ENCODE results near the gene WNT5A.

WNT5A gene

DNA sequence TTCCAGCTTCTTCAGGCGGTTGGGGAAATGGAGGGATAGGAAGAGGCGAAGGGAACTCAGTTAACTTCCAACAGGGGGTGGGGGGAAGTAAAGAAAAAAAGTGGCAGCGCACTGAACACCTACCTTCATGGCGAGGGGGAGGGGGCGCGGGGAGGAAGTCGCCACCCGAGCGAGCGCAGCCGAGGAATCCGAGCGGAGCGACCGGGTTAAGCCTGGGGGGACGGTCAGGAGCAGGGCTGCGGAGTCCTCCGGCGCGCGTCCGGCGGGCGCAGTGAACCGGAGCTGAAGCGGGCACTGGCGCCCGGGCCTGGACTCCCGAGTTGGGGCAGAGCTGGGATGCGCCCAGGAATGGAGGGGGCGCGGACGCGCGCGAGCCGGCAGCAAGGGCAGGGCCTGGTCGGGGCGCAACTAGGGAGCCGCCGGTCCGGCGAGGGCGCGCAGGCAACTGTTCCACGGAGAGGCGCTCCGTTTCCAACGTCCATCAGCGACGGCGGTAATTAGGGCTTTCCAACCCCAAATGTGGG is at the start of gene WNT5A:
Gene WNT5A, minus strand, starts transcription at position 450 of the 524 bp plus-strand sequence. Its CDS starts 321 bp downstream, at position 129.
- DNase-seq = no peak

DNA sequence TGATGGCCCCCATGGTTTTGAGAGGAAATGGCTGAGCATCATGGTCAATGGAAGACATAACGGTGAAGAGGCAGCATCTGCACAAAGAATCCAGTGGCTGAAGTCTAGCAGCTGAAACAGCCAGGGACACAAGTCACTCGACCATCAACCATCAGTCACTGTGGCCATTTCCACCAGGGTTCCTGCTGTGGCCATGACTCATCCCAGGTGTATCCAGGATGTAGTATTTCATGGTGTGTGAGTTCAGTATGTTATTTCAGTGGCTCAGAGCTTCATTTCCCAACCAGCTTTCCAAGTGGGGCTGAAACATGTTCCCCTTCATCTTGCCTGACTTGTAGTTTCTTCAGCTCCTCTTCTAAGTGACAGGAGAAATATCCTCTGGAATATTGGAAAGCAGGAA is 47.8 kb upstream of the WNT5A start:
- no peak for DNase-seq

GRCh38 chr3:55532806-55533205 is 45.7 kb upstream of the WNT5A start:
- DNase-seq = no peak

DNA sequence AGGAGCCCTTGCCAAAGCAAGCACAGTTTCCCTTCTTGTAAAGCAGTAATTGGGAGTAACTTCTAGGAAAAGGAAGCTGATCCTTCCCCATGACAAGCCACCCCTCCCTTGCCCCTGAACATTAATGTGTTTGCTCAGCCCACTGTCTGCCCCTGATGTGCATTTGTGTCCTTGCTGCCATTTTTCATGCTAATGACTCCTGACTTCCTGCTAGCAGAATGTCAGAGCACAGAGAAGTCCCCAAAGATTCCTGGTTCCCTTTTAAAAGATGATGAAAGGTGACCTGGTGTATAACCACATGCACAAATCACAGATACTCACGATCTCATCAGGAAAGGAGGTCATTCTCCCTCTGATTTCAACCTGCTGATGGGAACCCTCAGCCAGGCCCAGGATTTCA is 44.2 kb upstream of the WNT5A start:
- DNase-seq = no peak

GRCh38 chr3:55527361-55527760 is 40.3 kb upstream of the WNT5A start:
- DNase-seq = no peak

- DNase-seq = no peak
Observed at GRCh38 chr3:55526332-55527030, 39.4 kb upstream of the WNT5A start.

- DNase-seq = no peak
Observed at GRCh38 chr3:55525436-55525835, 38.3 kb upstream of the WNT5A start.

GRCh38 chr3:55524565-55525244 is 37.6 kb upstream of the WNT5A start:
- no peak for DNase-seq

- no peak for DNase-seq
Observed at GRCh38 chr3:55523471-55523870, 36.4 kb upstream of the WNT5A start.

- no peak for DNase-seq
Observed at GRCh38 chr3:55521738-55522421, 34.8 kb upstream of the WNT5A start.

DNA sequence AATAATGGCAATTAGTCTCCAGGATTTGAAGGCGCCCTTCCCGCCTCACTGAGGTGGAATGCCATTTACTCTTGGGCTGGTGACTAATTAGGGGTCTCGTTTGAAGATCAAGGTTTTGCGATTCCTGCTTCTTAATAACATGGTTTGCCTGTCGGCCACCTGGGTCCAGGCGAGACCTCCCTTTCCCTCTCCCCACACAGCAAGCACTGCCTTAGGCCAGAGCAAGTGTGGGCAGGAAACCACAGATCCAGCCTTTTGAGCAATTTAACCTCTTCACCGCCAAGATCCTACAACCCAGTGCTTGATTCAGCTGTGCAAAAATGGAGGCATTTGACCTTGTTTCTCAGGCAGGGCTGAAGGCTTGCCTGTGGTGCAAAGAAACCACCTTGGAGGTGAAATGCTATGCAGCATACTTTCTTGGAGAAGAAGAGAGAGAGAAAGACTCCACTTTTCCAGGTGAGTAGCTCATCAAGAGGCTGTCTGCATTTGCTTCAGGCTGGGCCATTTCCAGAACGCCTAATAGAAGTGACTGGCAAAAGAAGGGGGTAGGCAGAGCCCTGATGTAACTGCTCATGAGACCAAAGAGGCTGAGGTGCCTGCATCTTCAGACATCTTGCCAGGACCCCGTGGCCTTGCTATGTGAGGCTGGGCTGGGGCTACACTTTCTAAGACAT is 34.1 kb upstream of the WNT5A start:
- peak; percentile 42 for DNase-seq

- DNase-seq = no peak
Observed at GRCh38 chr3:55519019-55519418, 31.9 kb upstream of the WNT5A start.

- no peak for DNase-seq
Observed at GRCh38 chr3:55518451-55518850, 31.3 kb upstream of the WNT5A start.

DNA sequence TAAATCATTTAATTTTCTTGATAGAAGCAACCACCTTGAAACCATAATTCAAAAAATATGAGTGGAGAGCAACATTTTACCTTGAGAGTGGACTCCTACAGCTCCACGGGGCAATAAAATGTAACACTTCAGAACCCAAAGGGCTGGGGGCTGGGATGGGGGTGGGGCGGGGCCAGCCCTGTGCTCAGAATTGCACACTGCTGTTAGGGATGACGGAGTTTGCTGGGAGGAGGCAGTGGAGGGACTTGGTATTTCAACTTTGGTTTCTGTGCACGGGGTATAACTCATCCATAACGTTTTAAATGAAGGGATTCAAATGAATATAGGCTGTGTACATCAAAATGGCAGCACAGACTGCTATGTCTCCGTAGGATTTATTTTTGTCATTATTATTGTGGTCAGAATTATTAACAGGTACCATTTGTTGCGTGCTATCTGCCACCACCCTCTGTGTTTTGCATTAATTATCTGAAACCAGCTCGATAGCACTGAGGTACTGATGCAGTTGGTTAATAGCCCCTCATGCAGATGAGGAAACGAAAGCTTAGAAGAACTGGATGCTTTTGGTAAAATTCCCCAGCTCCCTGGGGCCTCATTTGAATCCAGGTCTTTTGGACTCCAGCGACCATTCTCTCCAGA is 29.4 kb upstream of the WNT5A start:
- DNase-seq = peak; percentile 7

GRCh38 chr3:55515550-55516246 is 28.6 kb upstream of the WNT5A start:
- peak; percentile 28 for DNase-seq

DNA sequence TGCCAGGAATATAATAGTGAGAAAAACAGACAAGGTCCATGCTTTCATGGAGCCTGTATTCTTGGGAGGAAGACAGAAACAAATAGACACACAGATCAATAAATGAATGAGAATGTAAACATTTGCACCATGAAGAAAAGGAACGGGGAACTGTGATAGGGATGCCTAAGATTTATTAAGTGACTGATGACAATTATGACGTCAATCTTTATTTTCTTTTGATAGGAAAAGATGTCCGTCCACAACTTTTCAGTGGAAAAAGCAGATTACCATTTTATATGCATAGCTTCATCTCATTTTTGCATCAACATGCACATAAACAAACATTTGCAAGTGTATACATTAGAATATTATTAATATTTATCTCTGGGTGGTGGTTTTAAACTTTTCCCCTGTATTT is 27.9 kb upstream of the WNT5A start:
- DNase-seq = no peak

GRCh38 chr3:55512571-55513343 is 25.7 kb upstream of the WNT5A start:
- no peak for DNase-seq

DNA sequence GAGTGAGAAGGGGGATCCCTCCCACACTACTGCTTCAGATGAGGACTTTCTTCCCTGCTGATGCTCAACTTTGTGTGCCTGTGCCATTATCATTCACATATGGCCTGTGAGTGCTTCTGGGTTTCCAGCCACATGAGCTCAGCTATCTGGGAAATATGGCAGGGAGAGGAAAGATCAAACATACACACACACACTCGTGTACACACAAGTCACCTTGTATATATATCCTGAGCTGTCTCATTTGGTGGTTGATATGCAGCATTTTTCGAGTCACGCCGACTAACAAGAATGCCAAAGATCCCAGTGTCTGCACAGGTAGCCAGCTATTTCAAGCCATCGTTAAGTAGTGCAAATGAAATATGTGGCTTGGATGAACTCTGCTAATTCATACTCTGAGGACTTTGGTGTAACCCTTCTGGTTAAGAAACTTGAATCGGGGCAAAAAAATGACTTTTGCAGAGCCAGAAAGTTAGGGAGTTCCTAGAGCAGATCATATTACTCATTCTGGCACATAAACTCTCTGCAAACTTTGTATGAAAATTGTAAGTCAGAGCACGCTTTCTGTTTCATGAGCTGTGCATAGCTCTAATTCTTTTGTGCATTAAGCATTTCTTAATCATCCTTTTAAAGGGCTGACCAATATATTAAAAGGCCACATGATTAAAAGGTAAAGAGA is 24.9 kb upstream of the WNT5A start:
- DNase-seq = no peak

DNA sequence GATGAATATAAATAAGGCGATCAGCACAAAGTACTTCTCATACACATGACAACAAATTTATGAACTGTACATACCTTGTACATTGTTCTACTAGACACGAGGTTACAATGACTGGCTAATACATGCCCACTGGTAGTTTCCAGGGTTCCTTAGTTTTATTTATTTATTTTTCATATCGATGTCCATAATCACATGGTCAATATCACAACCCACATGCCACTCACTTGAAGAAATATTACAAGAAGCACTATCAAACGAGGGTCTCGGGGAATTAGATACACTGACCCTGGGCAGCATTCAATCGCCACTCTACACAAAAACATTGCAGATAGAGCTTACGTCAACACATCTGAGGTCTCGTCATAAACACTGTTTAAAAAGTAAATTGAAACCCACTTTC is 21.2 kb upstream of the WNT5A start:
- DNase-seq = no peak

DNA sequence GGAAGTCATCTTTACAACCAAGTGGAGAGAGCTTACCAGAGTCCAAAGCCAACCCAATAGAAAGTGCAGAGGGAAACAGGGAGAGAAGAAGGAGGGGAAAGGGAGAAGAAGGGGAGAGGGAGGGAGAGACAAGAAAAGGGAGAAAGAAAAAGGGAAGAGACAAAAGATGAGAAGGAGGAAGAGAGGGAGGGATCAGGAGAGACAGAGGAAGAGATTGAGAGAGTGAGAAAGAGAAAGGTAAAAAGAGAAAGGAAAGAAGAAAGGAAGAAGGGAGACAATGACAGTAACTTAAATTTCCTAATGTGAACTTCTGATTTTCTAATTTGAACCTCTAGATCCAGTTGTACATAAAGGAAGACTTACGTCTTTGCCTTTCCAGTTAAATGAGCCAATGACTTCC is 20.7 kb upstream of the WNT5A start:
- DNase-seq = no peak

- DNase-seq = no peak
Observed at GRCh38 chr3:55505776-55506175, 18.7 kb upstream of the WNT5A start.

Data from NCI-H2227 treated with DMSO at 0.1 percent for 48 hours (cell line).